ENCODE results near the gene ERG.

The ERG gene

DNA sequence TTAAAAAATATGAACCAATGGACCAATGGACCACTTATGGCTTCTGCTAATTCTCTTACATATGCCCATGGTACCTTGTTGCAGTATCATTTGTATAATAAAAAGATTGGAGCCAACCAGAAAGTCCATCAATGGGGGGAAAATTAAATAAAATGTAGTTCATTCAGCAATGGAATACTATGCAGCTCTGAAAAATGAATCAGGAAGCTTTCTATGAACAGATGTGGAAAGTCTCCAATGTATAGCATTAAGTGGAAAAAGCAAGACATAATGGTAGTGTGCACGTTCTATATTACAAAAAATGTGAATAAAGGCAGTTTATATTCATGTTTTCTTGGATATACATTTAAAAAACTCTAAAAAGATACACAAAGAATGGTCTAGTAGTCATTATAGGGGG is 140.2 kb downstream of the ERG start:
- DNase-seq (ENCODE audit: low read depth), result no peak

DNA sequence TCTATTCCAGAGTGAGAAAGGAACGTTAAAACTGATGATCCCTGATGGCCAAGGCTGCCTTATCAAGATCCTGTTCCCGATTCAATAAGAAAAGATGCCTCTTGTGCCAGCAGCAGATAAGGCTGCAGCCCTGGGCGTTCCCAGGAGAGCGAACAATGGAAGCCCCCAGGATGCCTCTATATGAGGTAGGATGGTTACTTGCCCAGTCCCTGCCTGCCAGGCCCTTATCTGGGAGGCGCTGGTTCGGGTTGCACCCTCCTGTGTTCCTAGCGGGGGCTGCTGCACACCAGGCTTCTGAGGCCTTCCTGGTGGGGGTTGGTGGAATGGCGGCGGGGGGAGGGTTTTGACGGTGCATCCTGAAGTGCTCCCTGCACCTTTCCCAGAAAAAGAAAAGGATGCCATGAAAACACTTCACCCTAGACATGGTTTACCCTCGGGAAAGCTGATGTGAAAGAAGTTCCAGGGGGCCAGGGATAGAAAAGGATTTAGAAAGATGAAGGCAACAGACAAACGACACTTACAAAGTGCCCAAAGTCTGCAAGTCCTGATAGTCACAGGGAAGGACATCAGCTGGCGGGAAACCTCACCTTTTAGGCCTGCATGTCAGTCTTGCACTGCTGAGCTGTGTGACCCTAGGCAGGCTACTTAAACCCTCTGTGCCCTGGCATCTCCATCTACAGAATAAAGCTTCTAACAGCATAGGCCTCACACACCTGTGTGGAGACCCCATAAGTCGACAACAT is 141.2 kb downstream of the ERG start:
- DNase-seq (ENCODE audit: low read depth), result no peak

DNA sequence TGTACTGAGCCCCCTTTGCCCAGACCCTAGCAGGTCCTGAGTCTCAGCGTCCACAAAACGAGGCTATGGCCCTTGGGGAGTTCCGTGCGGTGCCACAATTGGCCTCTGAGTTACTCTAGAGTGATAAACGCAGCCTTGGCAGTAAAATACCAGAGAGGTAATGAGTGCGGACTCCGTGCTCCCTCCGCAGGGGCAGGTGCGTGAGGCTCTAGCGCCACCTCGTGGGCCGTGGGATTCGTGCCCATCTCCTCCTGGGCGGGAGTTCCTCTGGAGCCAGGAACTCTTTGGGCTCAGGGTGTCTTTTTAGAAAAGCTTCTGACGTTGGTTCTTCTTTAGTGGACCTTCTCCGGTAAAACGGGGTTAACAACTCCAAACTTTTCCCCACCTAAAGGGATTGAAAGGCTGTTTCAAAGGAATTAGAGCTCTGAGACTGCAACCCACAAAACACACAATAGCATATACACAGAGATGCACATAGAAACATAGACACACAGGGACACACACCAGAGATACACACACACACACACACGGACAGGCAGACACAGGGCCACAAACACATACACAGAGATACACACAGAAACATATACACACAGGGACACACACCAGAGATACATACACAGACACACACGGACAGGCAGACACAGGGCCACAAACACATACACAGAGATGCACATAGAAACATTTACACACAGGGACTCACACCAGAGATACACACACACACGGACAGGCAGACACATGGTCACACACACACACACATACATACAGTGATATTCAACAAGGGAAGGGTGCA is 142.1 kb downstream of the ERG start:
- DNase-seq (ENCODE audit: low read depth), result peak; percentile 13

DNA sequence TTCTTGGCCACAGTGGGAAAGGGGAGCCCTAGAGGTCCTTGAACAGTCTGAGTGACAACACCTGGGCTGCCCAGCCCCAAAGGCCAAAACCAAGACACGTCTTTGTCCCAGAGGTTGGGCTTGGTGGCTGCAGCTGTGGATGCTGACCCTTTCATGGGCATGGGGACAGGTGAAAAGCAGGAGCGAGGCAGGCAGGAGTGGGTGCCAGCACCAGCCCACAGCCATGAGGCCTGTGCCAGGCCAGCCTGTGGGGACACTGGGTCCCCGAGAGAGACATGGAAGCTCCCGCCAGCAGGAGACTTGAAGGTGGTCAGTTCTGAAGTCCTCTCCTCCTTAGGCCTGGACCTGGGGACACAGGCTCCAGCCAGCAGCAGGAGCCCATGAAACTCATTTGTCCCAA is 142.9 kb downstream of the ERG start:
- no peak for DNase-seq (ENCODE audit: low read depth)

DNA sequence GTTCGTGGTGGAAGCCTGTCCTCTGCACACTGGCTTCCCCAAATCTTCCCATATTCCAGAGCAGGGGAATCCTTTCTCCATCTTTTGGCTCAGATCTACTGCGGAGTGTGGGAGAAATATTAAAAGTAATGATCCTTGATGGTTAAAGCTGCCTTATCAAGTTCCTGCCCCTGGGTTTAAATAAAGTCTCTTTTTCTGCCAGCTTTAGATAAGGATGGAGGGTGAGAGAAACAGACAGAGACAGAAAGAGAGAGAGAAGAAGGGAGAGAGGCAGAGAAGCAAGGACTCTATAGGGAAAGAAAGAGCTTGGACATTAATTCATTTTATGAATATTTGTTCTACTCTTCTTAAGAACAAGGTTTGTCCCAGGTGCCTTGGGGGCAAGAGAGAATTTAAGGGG is 143.5 kb downstream of the ERG start:
- no peak for DNase-seq (ENCODE audit: low read depth)

DNA sequence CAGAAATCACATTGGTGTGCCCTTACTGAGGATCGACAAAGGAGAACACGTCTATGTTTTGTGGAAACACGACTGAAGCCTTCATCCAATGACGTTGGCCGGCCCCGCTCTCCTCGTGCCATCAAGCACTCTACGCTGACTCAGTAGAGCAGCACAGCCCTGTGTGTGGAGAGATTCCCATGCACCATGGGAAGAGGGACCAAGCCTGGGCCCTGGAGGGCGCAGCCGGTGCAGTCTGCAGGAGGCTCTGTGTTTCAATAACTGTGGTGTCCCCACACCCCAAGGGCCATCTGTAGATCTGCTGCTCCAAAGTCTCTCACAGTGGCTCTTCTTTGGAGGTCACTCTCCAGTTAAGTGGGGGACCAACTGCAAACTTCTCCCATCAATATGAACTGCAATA is 144.0 kb downstream of the ERG start:
- DNase-seq (ENCODE audit: low read depth), result no peak

DNA sequence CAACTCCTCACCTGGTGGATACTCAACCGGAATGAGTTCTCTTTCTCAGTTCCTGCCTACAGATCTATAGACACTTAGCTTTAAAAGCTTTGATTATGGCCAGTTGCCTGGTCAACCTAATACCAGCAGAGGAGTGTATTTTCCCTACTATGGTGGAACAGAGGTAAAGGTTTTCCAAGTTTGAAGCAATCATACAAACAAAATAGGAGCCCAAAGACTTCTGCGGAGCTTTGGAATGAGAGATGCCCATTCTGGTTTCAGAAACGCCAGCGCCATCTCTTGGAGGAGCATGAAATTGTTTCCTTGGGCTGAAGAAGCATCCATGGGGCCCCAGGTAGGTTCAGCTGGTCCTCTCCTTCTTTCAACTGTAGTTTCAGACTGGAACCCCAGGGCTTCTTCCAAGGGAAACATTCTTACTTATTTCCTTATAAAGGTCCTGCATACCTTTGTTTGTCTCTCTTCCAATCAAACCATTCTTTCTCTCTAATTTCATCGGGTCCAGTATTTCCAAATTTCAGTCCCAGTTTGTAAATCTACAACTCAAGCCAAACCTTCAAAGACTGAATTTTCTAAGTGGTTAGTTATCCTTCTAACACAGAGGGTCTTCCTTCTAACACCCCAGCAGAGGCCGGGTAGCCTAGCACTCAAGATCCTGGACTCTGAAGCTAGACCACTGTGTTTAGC is 145.6 kb downstream of the ERG start:
- DNase-seq (ENCODE audit: low read depth), result no peak

DNA sequence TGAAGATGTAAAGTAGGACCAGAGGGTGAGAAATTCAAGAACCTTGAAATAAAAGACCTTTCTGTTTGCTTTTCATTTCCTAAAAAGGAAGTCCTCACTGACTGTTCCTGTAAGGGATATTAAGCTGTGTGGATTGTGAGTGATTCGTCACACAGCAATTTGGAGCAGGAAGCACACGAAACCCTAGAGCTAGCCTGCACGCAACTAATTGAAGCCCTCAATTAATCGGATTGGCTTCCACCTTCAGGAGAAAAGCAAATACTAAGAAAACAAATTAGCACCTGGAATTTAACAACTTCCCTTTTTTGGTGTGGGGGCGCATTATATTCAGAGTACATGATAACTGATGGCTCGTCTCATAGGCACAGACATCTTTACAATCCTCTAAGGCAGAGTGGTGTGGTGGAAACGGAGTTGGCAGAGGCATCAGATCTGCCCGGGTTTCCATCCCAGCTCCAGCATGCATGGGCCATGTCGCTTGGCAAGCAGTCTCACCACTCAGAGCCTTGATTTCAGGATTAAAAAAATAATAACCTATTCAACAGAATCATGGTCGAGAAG is 146.2 kb downstream of the ERG start:
- no peak for DNase-seq (ENCODE audit: low read depth)

DNA sequence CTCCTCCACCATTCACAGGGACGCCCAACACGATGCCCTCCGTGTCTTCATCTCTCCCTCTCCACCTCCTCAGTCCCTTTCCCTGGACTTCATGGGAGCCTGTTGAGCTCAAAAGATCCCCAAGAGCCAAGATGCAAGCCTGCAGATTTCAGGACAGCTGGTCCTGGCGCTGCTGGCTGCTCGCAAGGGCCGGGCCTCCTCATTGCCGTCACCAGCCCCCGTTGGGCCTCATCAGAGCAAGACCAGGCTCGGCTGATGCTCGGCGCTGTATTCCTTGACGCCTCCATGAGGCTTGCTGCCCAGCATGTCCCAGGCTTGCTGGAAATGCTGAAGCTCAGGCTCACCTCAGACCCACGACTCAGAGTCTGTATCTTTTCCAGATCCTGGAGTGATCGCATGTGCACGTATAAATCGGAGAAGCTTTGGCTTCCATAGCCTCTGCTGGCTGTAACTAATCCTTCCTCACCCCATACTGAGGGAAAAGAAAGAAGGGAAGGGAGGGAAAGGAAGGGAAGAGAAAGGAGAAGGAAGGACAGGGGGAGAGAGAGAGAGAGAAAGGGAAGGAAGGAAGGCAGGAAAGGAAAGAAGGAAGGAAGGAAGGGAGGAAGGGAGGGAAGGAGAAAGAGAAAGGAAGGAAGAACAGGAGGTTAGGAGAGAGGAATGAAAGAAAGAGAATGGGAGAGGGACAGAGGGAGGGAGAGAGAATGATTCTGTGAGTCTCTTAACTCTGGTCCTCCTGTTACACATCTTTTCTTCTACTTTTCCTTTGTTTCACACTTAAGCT is 146.9 kb downstream of the ERG start:
- DNase-seq (ENCODE audit: low read depth), result no peak

DNA sequence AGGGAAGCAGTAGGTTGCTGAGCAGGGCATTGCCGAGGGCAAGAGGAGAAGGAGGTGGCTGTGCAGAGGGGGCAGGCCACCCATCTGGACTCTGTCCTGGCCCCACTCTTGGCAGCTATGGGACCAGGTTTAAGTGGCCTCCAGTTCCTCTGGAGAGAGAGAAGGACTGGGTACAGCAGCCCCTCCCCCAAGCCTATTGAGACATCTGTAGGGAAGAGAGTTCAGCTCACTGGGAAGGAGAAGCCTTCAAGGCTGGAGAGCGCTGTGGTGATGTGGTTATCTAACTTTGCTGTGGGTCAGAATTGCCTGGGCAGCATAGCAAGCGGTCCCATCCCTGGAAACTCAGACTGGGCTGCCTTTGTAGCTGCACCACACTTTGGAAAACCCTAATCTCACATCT is 147.6 kb downstream of the ERG start:
- no peak for DNase-seq (ENCODE audit: low read depth)

DNA sequence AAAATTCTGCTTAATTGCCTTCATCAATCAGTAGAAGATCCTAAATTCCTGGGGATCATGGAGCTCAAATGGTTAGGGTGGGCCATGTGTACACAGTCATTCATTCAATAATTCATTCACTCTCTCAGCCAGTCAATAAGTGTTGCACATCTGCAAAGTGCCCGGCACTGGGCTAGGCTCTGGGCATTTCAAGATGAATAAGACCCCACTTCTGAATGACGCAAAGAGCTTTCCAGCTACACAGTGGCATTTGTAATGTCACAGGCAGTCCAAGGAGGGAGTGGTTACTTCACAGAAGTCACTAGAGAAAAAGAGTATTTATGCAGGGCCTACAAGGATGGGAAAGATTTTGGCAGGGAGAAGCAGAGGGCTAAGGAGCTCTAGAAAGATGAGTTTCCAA is 148.3 kb downstream of the ERG start:
- no peak for DNase-seq (ENCODE audit: low read depth)

DNA sequence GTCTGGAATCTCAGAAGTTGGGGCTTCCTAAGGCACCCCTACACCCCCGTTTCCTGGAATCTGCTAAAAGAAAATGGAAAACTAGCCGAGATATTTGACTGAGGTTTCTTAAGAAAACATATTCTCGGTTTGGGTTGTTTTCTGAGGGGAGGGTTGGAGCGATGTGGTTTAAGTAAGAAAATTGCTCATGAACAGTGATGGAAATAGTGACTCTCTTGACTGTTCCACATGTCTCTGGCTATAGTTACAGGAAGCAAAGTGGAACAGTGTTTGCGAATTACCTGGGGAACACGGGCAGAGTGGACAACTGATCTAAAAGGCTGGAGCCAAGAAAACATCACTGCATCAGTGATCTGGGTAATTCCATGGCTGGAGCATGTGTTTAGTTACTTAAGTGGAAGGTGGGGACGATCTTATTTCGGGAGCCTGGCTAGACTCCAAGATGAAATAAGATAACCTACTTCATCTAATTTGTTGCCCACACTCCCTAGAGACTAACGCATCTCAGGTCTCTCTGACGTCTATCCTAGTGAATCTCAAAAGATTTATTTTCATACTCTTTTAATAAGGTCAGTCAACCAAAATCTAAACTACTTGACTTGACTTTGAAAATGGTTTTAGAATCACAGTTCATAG is 149.0 kb downstream of the ERG start:
- DNase-seq (ENCODE audit: low read depth), result no peak

DNA sequence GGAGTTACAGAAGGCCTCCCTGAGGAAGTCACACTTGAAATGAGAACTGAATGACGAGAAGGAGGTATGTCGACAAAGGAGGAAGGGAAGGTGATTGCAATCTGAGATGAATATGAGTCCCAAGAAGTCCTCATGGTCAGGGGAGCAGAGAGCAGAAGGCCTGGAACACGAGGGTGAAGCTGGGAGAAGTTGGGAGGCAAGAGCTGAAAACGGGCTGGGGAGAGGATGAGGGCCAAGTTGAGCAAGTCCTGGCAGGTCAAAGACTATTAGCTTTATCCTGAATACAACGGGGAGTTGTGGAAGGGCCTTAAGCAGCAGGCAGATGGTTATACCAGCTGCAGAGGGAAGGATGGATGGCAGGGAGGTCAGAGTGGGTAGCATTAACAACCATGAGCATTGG is 152.0 kb downstream of the ERG start:
- no peak for DNase-seq (ENCODE audit: low read depth)

DNA sequence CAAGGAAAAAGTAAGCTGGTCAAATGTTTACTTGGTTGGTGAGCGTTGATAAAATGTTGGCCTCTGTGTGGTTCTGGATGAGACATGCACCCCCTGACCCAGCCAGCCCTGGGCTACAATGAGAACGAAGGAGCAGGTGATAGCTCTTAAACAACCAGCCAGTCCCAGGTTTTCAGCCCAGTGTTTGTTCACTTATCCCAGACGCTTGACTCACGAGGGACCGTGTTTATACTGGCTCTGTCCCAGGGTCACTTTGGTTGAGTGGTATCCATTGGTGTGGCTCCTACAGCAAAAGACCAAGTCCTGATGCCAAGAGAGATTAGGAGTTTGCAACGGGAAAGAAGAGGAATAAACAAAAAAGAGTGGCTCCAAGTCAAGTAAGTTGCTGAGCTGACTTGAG is 154.6 kb downstream of the ERG start:
- no peak for DNase-seq (ENCODE audit: low read depth)

DNA sequence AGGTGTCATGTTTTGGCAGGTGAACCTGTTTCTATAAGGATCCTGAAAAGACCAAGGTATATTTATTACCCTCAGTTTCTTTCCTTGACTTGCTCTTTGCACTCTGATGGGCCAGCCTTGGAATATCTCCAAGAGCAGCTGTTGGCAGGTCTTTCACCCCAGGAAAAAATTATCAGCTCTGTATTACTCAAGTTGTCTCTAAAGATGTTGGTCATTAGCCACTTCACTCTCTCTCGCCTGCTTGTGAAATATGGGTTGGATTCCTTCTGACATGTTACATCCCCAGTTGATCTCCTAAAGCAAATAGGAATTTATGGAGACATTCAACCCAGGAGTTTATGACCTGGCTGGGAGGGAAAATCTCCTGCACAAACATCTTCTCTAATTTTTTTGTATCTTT is 155.5 kb downstream of the ERG start:
- DNase-seq (ENCODE audit: low read depth), result no peak

DNA sequence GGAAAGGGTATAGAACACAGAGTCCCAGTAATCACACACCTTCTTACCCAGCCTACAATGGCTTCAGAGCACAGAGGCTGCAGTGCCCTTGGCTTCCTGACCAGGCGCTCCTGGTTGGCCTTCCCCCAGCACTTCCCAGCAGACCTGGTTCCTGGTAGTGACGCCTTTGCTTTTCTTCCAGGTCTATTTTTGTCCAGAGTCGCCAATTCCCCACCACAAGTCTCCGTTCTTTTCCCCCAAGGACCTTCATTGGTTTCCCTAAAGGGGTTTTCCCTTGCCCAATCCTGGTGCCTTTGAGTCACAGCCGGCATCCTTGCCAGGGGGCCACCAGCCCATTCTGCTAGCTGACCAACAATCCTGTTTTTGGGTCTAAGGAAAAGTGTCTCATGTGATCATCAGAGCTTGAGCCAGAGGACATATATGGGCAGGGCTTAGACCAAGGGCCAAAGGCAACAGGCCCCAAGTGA is 156.7 kb downstream of the ERG start:
- DNase-seq (ENCODE audit: low read depth), result no peak

DNA sequence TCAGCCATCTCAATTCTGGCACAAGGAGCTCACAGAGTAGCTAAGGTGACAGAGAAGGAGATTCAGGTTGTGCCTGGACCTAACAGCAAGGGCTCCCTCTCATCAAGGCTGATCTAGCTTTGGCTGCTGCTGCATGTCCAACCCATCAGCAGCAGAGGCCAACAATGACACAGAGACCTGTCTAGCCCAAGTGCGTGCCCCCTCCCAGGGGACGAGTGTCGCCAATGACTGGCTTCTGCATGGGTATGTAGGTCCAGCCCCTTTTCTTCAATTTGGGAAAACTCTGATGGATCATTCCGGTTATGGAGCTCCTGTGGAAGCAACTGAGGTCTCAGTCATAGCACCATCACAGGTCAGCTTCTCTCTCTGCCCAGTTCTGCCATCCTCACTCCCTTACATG is 158.1 kb downstream of the ERG start:
- DNase-seq (ENCODE audit: low read depth), result no peak

DNA sequence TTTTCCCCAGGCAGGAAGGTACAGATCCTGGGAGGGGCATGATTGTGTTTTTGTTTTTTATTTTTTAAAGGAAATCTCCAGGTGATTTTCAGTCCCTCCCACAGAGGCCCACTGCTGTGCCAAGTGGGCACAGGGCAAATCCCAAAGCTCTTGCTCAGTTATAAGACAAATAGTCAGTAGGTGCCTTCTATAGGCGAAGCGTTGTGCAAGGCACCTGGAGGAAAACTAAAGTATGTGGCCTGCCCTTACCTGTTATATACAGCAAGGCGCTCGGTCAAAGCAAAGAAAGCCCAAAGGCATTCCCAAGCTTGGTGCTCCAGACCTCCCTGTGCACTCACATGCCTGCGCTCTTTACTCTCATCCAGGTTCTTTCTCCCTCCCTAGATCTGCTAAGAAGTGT is 160.5 kb downstream of the ERG start:
- DNase-seq (ENCODE audit: low read depth), result no peak

DNA sequence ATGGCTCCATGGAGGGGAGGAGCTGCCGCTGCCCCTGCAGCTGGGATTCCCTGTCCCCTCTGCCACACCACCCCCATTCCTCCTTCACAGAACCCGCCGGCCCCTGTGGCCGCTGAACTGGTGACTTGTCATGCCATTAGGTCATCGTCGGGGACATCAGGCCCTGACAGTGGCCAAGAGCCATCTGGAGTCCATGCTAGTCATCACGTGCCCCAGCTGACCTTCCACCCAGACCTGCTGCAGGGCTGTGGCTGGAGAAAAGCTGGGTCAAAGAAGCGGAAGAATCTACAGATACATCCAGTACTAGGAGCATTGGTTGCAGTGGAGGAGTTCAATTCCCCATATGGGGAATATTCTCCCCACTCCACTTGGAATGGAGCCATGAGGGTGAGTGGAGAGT is 163.4 kb downstream of the ERG start:
- no peak for DNase-seq (ENCODE audit: low read depth)

DNA sequence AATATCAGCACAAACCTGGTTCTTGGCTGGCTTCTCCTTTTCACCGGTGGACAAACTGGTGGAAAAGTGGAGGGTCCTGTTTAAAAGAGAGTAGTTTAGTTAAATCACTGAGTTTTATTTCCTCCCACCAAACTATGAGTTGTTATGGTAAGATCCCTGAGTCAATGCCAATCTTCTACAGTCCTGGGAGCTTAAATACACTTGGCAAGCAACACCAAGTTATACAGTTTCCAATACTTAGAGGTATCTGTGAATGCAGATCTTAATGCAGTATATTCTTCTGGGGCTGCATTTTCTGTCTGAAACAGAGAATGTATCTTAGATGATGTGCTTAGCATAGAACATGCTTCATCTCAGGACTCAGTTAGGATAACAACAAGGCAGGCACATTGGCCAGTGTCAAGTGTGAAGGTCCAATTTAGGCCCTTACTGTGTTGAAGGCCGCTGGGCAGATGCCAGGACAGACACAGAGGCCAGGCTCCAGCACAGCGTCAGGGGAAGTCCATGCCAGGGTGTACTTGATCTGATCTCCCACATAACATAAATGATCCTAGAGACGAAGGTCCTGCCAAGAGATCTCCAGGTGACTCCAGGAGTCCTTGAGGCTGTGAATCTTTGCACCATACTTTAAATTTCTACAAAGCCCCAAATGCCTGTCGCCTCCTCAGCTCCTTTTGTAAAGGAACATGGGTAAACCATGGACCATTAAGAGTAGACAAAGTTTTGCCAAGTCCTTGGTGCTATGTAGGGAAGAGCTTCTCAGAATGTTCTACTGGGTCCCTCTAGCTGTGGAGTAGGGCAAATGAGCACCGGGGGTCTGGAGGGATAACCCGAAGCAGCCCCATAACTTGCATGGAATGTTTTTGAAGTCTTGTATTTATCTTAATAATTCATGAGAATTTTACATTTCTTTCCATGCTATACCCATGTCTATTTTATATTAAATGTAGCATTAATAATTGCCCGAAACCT is 164.7 kb downstream of the ERG start:
- no peak for DNase-seq (ENCODE audit: low read depth)

Measured in T-helper 22 cell (primary cell).